Kidney epithelial cell (primary cell): Measurements from ENCODE around the gene BCR. TPM values are rescaled to one million over a fixed set of nuclear protein-coding genes. Genes with fewer than 3 reads are reported as not detected.

Experiments used
- DNase-seq: peaks from one replicate; pipeline ENCODE4 v3.0.0-alpha.2; 2010; ENCODE audit warnings: low read depth
- H3K27me3 ChIP-seq: 2 replicates; pipeline ENCODE4 v1.6.0; 2011; ENCODE audit warnings: low read length; ENCODE audit not compliant: control insufficient read depth, insufficient read depth
- H3K36me3 ChIP-seq: 2 replicates; pipeline ENCODE4 v1.5.1; 2011; ENCODE audit warnings: low read length; ENCODE audit not compliant: control insufficient read depth, insufficient read depth
- H3K4me3 ChIP-seq: 2 replicates; pipeline ENCODE4 v1.5.1; 2011; ENCODE audit warnings: low read depth, mild to moderate bottlenecking, control low read depth, low read length
- CTCF ChIP-seq: IDR thresholded peaks from 2 replicates; pipeline ENCODE4 v1.5.1; 2011; ENCODE audit warnings: mild to moderate bottlenecking, moderate library complexity, low read length, control low read depth, inconsistent platforms; ENCODE audit not compliant: insufficient read depth, poor library complexity, severe bottlenecking
- total RNA-seq: library from RNA; depleted of rRNA; stranded (reverse); fragments of >200 nt; gene quantifications from 2 replicates; pipeline ENCODE4 v1.2.3, GENCODE V29; 2015

The BCR gene
- total RNA-seq, 1 donor from 2014 or later, result 42.5 TPM

GRCh38 chr22:23215294-23216241 is 35.3 kb downstream of the BCR start:
- no peak for TF ChIP-seq CTCF
- no peaks in the 10 kb centered on the region for H3K36me3 ChIP-seq
- DNase-seq, result no peak
- H3K4me3 ChIP-seq, result no peak overlapping the region
- H3K27me3 ChIP-seq, result no peaks in the 10 kb centered on the region

DNA sequence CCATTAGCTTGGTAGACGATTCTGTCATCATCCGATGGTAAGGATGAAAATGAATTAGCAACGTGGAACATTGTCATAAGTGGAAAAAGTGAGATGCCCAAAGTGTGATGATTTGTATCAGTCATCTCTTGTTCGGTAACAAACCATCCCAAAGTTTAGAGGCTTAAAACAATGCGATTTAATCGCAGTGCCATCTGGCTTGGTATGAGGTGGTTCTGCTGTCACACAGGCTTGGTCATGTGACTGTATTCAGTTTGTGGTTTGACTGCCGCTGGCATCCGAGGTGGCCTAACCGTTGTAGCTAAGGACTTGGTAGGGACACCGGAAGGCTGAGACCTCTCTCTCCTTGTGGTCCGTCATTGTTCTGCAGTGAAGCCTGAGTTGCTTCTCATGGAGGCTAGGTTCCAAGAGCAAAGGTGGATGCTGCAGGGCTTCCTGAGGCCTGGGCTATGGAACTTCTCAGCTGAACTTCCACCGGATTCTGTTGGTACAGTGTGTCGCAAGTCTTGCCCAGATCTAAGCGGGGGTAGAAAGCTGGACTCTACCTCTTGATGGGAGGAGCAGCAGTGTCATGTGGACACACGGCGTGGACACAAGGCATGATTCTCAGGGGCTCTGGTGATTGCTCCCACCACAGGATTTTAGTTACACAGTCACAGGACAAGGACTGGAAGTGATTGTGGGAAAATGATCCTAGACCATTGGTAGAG is 36.3 kb downstream of the BCR start:
- Histone ChIP-seq H3K36me3 (no peaks in the 10 kb centered on the region), H3K27me3 (no peaks in the 10 kb centered on the region), H3K4me3 (no peak overlapping the region)
- DNase-seq, result no peak
- no peak for TF ChIP-seq CTCF

- DNase-seq, result no peak
- no peaks in the 10 kb centered on the region for H3K27me3 ChIP-seq
- H3K4me3 ChIP-seq, result no peak overlapping the region
- TF ChIP-seq CTCF, result no peak
- H3K36me3 ChIP-seq, result no peaks in the 10 kb centered on the region
Observed at GRCh38 chr22:23217171-23218052, 37.1 kb downstream of the BCR start.

DNA sequence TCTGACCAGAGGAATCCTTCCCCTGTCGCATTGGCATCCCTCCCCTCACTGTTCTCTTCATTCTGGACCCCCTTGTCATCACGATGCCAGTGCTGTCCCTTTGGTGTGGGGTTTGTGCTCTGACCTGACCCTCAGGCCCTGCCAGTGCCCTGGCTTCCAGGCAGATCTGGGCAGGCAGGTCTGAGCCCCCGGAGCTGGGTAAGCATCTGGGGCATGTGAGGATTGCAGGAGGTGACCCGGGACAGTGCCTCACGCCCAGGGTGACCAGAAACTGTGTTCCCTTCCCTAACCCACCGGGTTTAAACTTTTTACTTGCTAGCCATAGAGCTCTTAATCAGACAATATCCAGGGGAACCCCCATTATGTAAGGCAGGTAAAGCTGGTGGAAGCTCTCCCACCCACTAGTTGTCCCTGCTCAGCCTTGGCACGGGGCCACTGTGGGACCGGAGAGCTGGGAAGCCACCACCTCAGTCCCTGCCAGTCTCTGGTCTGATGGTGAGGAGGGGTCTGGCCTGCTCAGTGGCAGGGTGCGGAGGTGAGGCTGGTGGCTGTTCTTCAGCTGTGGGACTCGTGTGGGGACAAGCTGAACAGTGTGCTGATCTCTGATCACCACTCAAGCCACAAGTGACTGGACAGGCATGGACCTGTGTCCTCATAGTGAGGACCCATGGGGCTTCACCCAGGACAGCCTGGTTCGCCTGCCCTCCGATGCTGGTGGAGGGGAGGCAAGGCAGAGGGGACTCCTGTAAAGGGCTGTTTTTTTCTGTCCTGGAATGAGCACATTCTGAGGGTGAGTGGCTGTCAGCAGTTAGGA is 38.0 kb downstream of the BCR start:
- Histone ChIP-seq H3K4me3 (no peak overlapping the region), H3K27me3 (no peaks in the 10 kb centered on the region), H3K36me3 (no peaks in the 10 kb centered on the region)
- no peak for TF ChIP-seq CTCF
- no peak for DNase-seq

DNA sequence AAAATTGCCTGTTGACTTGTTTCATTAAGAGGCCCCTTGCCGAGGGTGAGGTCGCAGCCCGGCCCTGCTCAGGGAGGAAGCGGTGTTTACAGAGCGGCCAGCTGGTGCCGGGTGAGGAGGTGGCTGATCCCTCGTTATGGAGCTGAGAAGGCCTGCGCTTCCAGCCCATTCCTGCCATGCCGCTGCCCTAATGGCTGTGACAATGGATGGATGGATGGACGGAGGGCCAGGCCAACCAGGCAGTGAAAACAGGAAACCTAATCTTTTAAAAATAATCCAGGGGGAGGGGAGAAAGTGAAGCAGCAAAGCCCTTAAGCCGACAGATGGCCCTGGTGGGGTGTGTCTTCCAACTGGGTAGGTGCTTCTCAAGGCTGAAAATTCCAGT is 38.5 kb downstream of the BCR start:
- no peak for TF ChIP-seq CTCF
- Histone ChIP-seq H3K36me3 (no peaks in the 10 kb centered on the region), H3K4me3 (no peak overlapping the region), H3K27me3 (no peaks in the 10 kb centered on the region)
- DNase-seq, result peak; percentile 37
